Tibial artery (tissue), 4 donors: ENCODE results near the gene CA10.

Source experiments
- DNase-seq, 2 donors: peaks; one replicate each; pipeline ENCODE4 v3.0.0-alpha.2; 2019
- H3K27ac ChIP-seq, 2 donors: fragments of 200-600 bp; sonication (generic) in 1 of 2; 1 replicate in 1 of 2; 2 replicates in 1 of 2; pipeline ENCODE4 v1.5.1; 2018 to 2019; ENCODE audit warnings: mild to moderate bottlenecking in 1 of 2
- H3K27me3 ChIP-seq, 2 donors: fragments of 200-600 bp; sonication (generic) in 1 of 2; one replicate each; pipeline versions ENCODE4 v1.5.1 to v1.6.0; 2016 to 2019
- H3K36me3 ChIP-seq, 3 donors: fragments of 200-600 bp; sonication (generic) in 2 of 3; one replicate each; pipeline ENCODE4 v1.5.1; 2016 to 2019; ENCODE audit warnings: mild to moderate bottlenecking in 2 of 3
- H3K4me1 ChIP-seq, 4 donors: fragments of 200-600 bp; sonication (generic) in 2 of 4; 1 replicate in 3 of 4; 2 replicates in 1 of 4; pipeline ENCODE4 v1.5.1; 2016 to 2019
- H3K4me3 ChIP-seq, 2 donors: fragments of 200-600 bp; sonication (generic) in 1 of 2; 1 replicate in 1 of 2; 2 replicates in 1 of 2; pipeline ENCODE4 v1.5.1; 2018 to 2019; ENCODE audit warnings: mild to moderate bottlenecking in 2 of 2
- H3K9me3 ChIP-seq, 3 donors: fragments of 200-600 bp; sonication (generic) in 1 of 3; one replicate each; pipeline ENCODE4 v1.5.1; 2016 to 2019
- CTCF ChIP-seq, 2 experiments: fragments of 200-600 bp in 1 of 2; fragments of 450-650 bp in 1 of 2; IDR thresholded peaks; one replicate each; pipeline ENCODE4 v1.5.1; 2017 to 2019; ENCODE audit warnings: antibody characterized with exemption in 2 of 2, mild to moderate bottlenecking in 1 of 2, moderate library complexity in 1 of 2
- intact Hi-C: fragments of 100-400 bp; cut with DNase I; formaldehyde crosslinking; loops from one replicate; pipeline ENCODE4 v1.15.0; 2023; ENCODE audit warnings: low total_unique reads

Gene CA10

GRCh38 chr17:51764387-51764971 is 394.0 kb downstream of the CA10 start:
- H3K27me3 ChIP-seq: peaks cover 0 to 22% of the 10 kb centered on the region in 2 donors
- H3K4me3 ChIP-seq: no peak overlapping the region
- no peak overlapping the region for H3K27ac ChIP-seq
- intact Hi-C loops: no loop called here
- no peaks in the 10 kb centered on the region for H3K4me1 ChIP-seq
- DNase-seq: peak in 1 of 2 donors; percentile 20
- peak; percentile 52 to 63 for TF ChIP-seq CTCF (IDR thresholded peaks at IDR 0.05)
- H3K36me3 ChIP-seq: no peaks in the 10 kb centered on the region
- no peaks in the 10 kb centered on the region for H3K9me3 ChIP-seq

- Histone ChIP-seq H3K27ac (no peak overlapping the region), H3K36me3 (no peaks in the 10 kb centered on the region), H3K4me3 (no peak overlapping the region), H3K4me1 (no peaks in the 10 kb centered on the region), H3K27me3 (peaks cover 0 to 22% of the 10 kb centered on the region in 2 donors), H3K9me3 (no peaks in the 10 kb centered on the region)
- DNase-seq: no peak
- TF ChIP-seq CTCF (IDR thresholded peaks at IDR 0.05): no peak
- intact Hi-C loops: no loop called here
Observed at GRCh38 chr17:51763058-51763457, 395.5 kb downstream of the CA10 start.

- DNase-seq: no peak
- peaks cover 0 to 20% of the 10 kb centered on the region in 2 donors for H3K27me3 ChIP-seq
- H3K4me1 ChIP-seq: no peaks in the 10 kb centered on the region
- H3K36me3 ChIP-seq: no peaks in the 10 kb centered on the region
- intact Hi-C loops: no loop called here
- TF ChIP-seq CTCF (IDR thresholded peaks at IDR 0.05): no peak
- H3K9me3 ChIP-seq: no peaks in the 10 kb centered on the region
- H3K4me3 ChIP-seq: no peak overlapping the region
- no peak overlapping the region for H3K27ac ChIP-seq
Observed at GRCh38 chr17:51761105-51761504, 397.4 kb downstream of the CA10 start.

- Histone ChIP-seq H3K27ac (no peak overlapping the region), H3K27me3 (peaks cover 0 to 4% of the 10 kb centered on the region in 2 donors), H3K4me3 (no peak overlapping the region), H3K4me1 (no peaks in the 10 kb centered on the region), H3K36me3 (no peaks in the 10 kb centered on the region), H3K9me3 (no peaks in the 10 kb centered on the region)
- DNase-seq: no peak
- intact Hi-C loops: no loop called here
- TF ChIP-seq CTCF (IDR thresholded peaks at IDR 0.05): no peak
Observed at GRCh38 chr17:51759260-51759659, 399.3 kb downstream of the CA10 start.

- TF ChIP-seq CTCF (IDR thresholded peaks at IDR 0.05): no peak
- H3K4me3 ChIP-seq: no peak overlapping the region
- no peaks in the 10 kb centered on the region for H3K4me1 ChIP-seq
- intact Hi-C loops: no loop called here
- H3K9me3 ChIP-seq: no peaks in the 10 kb centered on the region
- no peak for DNase-seq
- no peaks in the 10 kb centered on the region for H3K36me3 ChIP-seq
- no peaks in the 10 kb centered on the region for H3K27me3 ChIP-seq
- H3K27ac ChIP-seq: no peak overlapping the region
Observed at GRCh38 chr17:51751072-51751471, 407.4 kb downstream of the CA10 start.
